Pons (tissue), 1 donor: Measurements from ENCODE around the gene FCER2.
"Not testable (repeated sequence)": the region's sequence is repeated elsewhere in the genome, so short reads cannot be mapped to it uniquely, and the experiment has no call there.

Source experiments
- DNase-seq: peaks from one replicate; pipeline ENCODE4 v3.0.0-alpha.2; 2016; ENCODE audit warnings: low spot score

The FCER2 gene

DNA sequence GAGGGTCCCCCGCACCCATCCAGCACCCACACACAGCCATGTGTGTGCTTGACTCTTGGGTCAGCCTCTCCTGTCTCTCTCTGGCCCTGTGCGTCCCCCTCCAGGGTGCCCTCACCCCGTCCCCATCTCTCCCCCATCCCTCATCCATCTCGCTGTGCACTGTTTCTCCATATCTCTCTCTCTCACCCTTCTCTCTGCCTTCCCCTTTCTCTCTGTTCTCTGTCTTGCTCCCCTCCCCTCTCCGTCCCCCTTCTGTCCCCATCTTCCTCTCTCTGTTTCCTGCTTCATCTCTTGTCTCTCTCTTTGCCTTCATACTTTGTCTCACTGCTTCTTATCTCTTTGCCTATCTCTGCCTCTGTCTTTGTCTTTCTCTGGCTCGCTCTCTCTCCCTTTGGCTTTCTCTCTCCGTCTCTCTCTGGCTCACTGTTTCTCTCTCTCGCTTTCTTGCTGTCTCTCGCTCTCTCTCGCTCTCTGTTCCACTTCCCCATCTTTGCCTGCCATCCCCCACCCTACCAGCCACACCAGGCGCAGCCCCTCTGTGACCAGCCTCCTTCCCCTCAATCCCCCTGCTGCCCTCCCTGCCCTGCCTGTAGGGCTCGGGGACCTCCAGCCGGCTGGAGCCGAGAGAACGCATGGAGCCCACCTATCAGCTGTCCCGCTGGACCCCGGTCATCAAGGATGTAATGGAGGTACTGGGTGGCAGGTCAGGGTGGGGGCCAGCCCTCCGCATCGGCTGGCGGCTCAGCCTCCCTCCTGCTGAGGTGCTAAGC, 56.1 kb downstream of the FCER2 start:
- DNase-seq: no peak

DNA sequence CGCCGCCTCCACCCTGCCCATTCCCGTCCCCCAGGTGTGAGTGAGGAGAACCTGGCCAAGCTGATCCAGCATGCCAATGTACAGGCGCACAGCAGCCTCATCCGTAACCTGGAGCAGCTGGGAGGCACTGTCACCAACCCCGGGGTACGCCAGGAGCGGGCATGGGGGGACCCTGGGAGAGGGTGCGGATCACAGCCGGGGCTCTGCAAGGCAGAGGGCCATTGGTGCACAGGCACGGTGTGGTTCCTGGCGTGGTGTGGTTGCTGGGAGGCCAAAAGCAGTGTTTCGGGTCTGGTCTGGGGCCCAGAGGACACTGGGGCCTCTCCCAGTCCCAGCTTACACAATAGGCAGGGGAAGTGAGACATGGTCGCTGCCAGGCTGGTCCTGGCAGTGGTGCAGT, 56.8 kb downstream of the FCER2 start:
- no peak for DNase-seq

DNA sequence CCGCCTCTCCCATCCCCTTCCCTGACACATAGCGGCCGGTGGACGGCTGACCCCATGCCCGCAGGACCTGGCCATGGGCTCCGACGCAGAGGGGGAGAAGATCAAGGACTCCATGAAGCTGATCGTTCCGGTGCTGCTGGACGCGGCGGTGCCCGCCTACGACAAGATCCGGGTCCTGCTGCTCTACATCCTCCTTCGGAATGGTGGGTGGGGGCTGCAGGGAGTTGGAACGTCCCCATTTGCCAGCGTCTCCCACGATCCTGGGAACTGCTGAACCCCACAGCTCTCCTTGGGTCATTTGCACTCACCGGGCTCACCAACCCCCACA, 57.4 kb downstream of the FCER2 start:
- DNase-seq: no peak

DNA sequence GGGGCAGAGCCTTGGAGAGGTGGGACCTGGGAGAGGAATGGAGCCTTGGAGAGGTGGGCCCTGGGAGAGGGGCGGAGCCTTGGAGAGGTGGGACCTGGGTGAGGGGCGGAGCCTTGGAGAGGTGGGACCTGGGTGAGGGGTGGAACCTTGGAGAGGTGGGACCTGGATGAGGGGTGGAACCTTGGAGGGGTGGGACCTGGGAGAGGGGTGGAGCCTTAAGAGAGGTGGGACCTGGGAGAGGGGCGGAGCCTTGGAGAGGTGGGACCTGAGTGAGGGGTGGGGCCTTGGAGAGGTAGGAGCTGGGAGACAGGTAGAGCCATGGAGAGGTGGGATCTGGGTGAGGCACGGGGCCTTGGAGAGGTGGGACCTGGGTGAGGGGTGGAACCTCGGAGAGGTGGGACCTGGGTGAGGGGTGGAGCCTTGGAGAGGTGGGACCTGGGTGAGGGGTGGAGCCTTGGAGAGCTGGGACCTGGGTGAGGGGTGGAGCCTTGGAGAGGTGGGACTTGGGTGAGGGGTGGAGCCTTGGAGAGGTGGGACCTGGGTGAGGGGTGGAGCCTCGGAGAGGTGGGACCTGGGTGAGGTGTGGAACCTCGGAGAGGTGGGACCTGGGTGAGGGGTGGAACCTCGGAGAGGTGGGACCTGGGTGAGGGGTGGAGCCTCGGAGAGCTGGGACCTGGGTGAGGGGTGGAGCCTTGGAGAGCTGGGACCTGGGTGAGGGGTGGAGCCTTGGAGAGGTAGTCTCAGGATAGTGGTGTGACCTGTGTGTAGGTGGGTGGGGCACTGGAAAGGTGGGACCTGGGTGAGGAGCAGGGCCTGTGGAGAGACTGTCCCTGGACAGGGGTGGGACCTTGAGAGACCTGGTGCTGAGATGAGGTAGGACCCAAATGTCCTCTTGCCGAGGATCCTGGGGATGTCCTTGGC, 58.0 kb downstream of the FCER2 start:
- not testable (repeated sequence) for DNase-seq

DNA sequence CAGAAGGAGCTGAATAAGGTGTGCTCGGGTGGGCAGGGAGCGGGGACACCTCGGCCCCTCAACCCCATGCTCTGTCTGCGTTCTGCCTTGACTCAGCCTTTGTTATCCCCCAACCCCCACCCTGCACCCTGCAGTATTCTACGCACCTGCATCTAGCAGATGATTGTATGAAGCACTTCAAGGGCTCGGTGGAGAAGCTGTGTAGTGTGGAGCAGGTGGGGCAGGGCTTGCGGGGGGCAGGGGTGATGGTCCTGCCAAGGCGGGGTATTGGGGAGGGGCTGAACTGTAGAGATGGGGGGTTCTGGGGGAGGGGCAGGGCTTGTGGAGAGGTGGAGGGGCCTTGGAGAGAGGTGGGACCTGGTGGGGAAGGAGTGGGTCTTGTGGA, 58.9 kb downstream of the FCER2 start:
- no peak for DNase-seq

DNA sequence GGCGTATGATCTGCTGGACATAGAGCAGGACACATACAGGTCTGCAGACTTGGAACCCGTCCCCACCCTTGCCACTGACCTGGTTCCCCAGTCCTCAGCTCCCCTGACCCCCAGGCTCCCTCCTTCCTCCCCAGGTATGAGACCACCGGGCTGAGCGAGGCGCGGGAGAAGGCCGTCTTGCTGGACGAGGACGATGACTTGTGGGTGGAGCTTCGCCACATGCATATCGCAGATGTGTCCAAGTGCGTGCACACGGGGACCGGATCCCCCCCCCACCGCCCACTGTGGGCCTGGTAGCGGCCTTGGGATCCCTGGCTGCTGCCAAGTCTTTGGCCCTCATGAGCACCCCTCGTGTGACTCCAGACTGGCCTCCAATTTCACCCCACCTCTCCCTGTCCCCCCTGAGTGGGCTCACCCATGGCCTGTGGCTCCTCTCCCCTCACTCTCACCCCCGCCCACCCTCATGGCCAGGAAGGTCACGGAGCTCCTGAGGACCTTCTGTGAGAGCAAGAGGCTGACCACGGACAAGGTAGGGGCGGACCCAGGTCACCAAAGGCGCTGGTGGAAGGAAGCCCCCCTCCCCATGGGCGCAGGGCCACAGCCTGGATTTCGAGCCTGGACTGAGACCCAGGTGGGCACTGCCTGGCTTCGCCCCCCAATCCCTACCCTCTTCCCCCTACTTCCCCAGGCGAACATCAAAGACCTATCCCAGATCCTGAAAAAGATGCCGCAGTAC, 59.5 kb downstream of the FCER2 start:
- no peak for DNase-seq

DNA sequence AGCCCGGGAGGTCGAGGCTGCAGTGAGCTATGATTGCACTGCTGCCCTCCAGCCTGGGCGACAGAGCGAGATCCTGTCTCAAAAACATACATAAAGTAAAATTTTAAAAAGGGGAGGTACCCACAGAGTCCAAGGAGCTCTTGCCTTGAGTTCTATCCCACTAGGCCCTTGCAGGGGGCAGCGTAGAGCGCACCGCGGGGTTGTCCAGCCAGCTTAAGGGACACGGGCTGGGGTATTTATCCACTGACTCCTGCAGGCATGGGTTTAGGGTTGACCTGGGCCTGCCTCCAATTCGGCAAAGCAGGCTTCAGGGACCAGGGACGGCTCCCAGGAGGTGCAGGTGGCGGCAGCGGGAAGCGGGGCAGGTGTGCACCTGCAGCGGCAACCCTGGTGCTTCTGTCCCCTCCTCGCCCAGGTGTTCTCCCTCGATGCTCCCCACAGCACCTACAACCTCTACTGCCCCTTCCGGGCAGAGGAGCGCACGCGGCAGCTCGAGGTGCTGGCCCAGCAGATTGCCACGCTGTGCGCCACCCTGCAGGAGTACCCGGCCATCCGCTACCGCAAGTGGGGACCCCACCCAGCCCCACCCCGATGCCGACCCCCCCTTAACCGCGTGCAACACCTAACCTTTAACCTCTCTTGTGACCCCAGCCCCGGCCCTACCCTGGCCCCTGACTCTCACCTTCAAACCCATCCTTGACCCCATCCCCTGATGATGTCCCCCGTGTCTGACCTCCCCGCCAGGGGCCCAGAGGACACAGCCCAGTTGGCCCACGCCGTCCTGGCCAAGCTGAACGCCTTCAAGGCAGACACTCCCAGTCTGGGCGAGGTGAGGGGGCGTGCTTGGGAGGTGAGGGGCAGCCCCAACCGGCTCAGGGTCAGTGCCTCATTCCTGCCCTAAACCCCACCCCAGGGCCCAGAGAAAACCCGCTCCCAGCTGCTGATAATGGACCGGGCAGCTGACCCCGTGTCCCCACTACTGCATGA, 60.3 kb downstream of the FCER2 start:
- no peak for DNase-seq

DNA sequence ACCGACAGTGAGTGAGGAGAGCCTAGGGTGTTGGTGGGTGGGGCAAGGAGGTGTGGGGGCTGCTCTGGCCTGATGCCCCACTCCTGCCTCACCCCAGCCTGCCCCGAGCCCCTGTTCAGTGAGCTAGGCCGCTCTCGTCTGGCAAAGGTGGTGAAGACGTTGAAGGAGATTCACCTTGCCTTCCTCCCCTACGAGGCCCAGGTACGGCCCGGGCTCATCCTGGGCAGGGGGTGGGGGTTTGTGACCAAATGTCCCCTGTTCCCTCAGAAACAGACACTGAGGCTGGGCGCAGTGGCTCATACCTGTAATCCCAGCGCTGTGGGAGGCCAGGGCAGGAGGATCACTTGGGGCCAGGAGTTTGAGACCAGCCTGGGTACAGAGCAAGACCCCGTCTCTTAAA, 61.1 kb downstream of the FCER2 start:
- no peak for DNase-seq

DNA sequence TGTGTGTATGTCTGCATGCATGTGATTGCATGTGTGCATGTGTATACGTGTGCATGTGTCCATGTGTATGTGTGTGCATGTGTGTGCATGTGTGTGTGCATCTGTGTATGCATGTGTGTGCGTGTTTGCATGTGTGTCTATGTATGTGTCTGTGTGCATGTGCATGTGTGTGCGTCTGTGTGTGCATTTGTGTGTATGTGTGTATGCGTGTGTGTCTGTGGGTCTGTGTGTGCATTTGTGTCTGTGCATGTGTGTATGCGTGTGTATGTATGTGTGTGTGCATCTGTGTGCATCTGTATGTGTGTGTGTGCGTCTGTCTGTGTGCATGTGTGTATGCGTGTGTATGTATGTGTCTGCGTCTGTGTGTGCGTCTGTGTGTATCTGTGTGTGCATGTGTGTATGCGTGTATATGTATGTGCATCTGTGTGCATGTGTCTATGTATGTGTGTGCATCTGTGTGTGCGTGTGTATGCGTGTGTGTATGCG, 62.0 kb downstream of the FCER2 start:
- no peak for DNase-seq

DNA sequence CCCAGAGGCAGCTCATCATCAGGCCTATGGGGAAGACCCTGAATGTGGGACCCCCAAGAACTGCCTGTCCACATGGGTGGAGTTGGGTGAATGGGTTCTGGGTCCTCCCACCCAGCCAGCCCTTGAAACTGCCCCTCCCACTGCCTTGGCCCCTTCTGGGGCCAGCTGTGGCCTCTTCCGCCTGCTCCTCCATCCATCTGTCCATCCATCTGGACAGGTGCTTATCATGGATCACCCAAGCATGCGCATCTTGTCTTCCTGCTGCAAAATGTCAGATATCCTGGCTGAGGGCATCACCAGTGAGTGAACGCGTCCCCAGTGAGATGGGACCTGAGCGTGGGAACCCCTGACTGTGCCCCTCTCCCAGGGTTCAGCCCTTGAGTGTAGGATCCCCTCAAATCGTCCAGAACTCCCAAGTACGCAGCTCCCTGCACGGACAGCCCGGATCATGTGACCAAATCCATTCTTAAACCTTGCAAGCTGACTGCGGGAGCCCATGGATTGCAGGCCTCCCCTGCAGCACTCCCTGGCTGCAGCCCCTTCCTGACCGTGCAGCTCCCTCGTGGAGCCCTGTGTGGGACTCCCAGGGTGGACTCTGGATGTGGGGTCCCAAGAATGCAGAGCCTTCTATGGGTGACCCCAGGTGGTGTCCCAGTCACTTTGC, 63.0 kb downstream of the FCER2 start:
- no peak for DNase-seq
